Thymus (tissue), 14 donors: ENCODE measurements around the gene LRRC37A2. TPM values are rescaled to one million over a fixed set of nuclear protein-coding genes. Genes with fewer than 3 reads are reported as not detected.
"Not testable (repeated sequence)": the region's sequence is repeated elsewhere in the genome, so short reads cannot be mapped to it uniquely, and the experiment has no call there.

Experiments used
- DNase-seq, 9 donors: peaks; one replicate each; pipeline ENCODE4 v3.0.0-alpha.2; 2013; ENCODE audit warnings: low spot score in 9 of 9, low read depth in 6 of 9, missing footprints in 1 of 9
- H3K27ac ChIP-seq, 2 donors: one replicate each; pipeline ENCODE4 v1.5.1; 2013; ENCODE audit warnings: control low read depth in 1 of 2, low read depth in 1 of 2, low read length in 1 of 2, mild to moderate bottlenecking in 1 of 2, moderate library complexity in 1 of 2
- H3K27me3 ChIP-seq, 2 donors: one replicate each; pipeline ENCODE4 v1.5.1; 2013; ENCODE audit warnings: low read length in 1 of 2; ENCODE audit not compliant: control insufficient read depth in 2 of 2, insufficient read depth in 1 of 2
- H3K36me3 ChIP-seq, 2 donors: one replicate each; pipeline ENCODE4 v1.5.1; 2013; ENCODE audit warnings: low read length in 1 of 2, mild to moderate bottlenecking in 1 of 2, moderate library complexity in 1 of 2; ENCODE audit not compliant: control insufficient read depth in 2 of 2, insufficient read depth in 2 of 2
- H3K4me1 ChIP-seq, 2 donors: one replicate each; pipeline ENCODE4 v1.5.1; 2013; ENCODE audit warnings: low read length in 2 of 2; ENCODE audit not compliant: control insufficient read depth in 2 of 2, insufficient read depth in 2 of 2
- H3K4me3 ChIP-seq, 2 donors: one replicate each; pipeline ENCODE4 v1.5.1; 2013; ENCODE audit warnings: low read length in 2 of 2, control low read depth in 1 of 2, mild to moderate bottlenecking in 1 of 2
- H3K9me3 ChIP-seq, 2 donors: one replicate each; pipeline ENCODE4 v1.5.1; 2013; ENCODE audit warnings: low read length in 1 of 2, mild to moderate bottlenecking in 1 of 2; ENCODE audit not compliant: control insufficient read depth in 2 of 2, insufficient read depth in 1 of 2
- WGBS: extraction: QIAGEN DNeasy Blood & Tissue Kit; methylation state at CpG from one replicate; pipeline ENCODE4 v1.1.7; 2013; 5-methylcytosine and 5-hydroxymethylcytosine counted together
- long read RNA-seq, 10 donors: transcript quantifications; one replicate each; lab custom pipeline, GENCODE V29; 2026
- polyA plus RNA-seq: library from polyadenylated mRNA; stranded (reverse); fragments of 200-250 nt; gene quantifications from one replicate; pipeline ENCODE4 v1.2.3, GENCODE V29; 2013
- total RNA-seq: library from RNA; stranded (reverse); fragments of 120-200 nt; gene quantifications from one replicate; pipeline ENCODE4 v1.2.4, GENCODE V29; 2013
- donor health status: healthy.

The LRRC37A2 gene
- 9.6 TPM for total RNA-seq
- polyA plus RNA-seq, result 6.4 TPM
- long read RNA-seq, donor 1, partial matches to known transcripts, result 0 of 1 reads
- long read RNA-seq, donor 1, other reads (novel, unspliced or antisense), result 0 of 1 reads
- long read RNA-seq, donor 2, result 0 reads
- long read RNA-seq, donor 3, partial matches to known transcripts, result 0 of 3 reads
- long read RNA-seq, donor 3, other reads (novel, unspliced or antisense), result 0 of 3 reads
- long read RNA-seq, donor 4, partial matches to known transcripts, result 20 of 24 reads
- long read RNA-seq, donor 4, other reads (novel, unspliced or antisense), result 0 of 24 reads
- long read RNA-seq, donor 5, full-length matches to known transcripts, result 12 of 61 reads
- long read RNA-seq, donor 5, partial matches to known transcripts, result 49 of 61 reads
- long read RNA-seq, donor 5, other reads (novel, unspliced or antisense), result 0 of 61 reads
- long read RNA-seq, donor 6, partial matches to known transcripts, result 0 of 2 reads
- long read RNA-seq, donor 6, other reads (novel, unspliced or antisense), result 0 of 2 reads
- long read RNA-seq, donor 7, partial matches to known transcripts, result 5 of 6 reads
- long read RNA-seq, donor 7, other reads (novel, unspliced or antisense), result 0 of 6 reads
- long read RNA-seq, donor 8, transcript LRRC37A2-202 (6 exons, 3,082 nt), result major isoform, 5 of 5 reads
- long read RNA-seq, donor 8, partial matches to known transcripts, result 0 of 5 reads
- long read RNA-seq, donor 8, other reads (novel, unspliced or antisense), result 0 of 5 reads
- long read RNA-seq, donor 9, partial matches to known transcripts, result 0 of 2 reads
- long read RNA-seq, donor 9, other reads (novel, unspliced or antisense), result 0 of 2 reads
- long read RNA-seq, donor 10, partial matches to known transcripts, result 0 of 3 reads
- long read RNA-seq, donor 10, other reads (novel, unspliced or antisense), result 0 of 3 reads

DNA sequence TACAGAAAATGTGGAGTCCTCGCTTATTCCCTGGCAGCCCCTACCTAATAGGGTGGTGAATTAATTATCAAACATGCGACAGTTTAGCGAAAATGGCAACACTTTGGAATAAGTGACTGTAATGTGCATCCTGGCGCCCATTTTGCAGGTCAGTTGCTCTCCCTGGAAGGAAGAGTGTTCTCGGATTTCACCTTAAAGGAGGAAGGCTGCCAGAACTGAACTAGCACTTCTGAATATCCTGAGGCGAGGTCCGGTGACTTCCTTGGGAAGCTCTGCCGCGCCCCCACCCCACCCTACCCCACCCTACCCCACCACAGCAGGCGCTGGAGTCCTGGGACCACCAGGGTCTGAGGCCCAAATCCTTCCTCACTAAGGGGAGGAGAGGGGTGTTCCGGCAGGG lies at the start of gene LRRC37A2:
LRRC37A2 (plus strand) TSS at position 301 of the 400 bp plus-strand sequence. CDS start 245 bp downstream, outside the sequence.
- not testable (repeated sequence) for H3K27me3 ChIP-seq, H3K36me3 ChIP-seq, H3K4me1 ChIP-seq, H3K4me3 ChIP-seq, H3K9me3 ChIP-seq, DNase-seq, H3K27ac ChIP-seq
- WGBS, result 97% methylated on average over 3 of the region's 11 CpGs

DNA sequence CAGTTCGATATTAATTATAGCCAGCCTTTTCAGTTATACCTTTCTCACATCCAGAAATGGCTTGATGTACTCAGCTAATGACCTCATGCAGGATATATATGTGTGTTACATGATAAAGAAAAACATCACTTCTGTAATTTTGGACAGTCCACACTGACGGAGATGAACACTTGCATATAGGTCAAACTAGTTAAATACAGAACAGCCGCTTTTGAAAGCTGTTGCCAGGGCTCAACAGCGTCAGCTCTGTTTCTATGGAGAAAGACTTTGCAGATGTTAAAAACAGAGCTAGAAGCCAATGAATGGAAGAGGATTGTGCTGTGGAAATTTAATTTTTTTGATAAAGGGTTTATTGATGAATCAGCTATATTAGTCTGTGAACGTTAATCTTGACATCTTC lies 44.6 kb upstream of the LRRC37A2 start:
- no CpG with 5 or more reads among the region's 5 CpGs for WGBS
- H3K27ac ChIP-seq, H3K36me3 ChIP-seq, H3K4me3 ChIP-seq, DNase-seq, H3K9me3 ChIP-seq, H3K27me3 ChIP-seq, H3K4me1 ChIP-seq: not testable (repeated sequence)

DNA sequence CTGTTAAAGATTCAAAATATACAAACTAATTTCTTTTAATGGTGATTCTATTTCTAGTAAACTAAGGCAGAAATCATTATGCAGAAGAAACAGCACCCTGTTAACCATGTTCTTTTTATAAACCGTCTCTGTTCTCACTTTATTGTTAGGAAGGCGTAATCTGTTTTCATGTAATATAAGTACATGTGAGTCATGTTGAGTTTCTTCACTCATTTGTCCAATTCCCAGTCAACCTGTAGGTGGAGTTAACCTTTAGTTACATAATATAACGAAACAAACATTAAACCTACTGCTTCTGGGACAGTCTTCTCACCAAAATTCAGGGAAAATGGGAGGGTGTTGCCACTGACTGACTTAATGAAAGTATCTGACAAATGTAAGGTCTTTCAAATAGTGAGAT lies 37.8 kb upstream of the LRRC37A2 start:
- not testable (repeated sequence) for DNase-seq, H3K27ac ChIP-seq, H3K27me3 ChIP-seq, H3K4me3 ChIP-seq, H3K36me3 ChIP-seq, H3K4me1 ChIP-seq, H3K9me3 ChIP-seq
- WGBS, result 100% methylated on average over 1 of the region's 3 CpGs

DNA sequence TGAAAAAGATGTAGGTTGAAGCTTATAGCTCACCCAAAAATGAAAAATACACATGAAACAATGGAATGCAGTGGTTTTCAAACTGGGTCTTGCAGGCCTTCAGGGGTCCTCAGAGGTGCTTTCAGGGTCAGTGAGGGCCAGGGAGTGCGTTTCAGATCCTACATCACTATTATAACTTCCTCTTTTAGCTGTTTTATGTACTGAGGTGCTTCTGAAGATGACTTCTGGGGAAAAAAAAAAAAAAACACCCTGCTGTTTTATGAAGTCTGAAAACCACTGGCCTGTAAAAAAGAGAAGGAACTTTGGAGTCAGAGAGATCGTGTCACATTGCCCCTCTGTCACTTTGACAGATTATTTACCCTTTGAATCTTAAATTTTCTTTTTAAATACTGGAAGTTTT lies 36.7 kb upstream of the LRRC37A2 start:
- H3K27ac ChIP-seq, H3K4me1 ChIP-seq, H3K4me3 ChIP-seq, DNase-seq, H3K27me3 ChIP-seq, H3K36me3 ChIP-seq, H3K9me3 ChIP-seq: not testable (repeated sequence)
- WGBS, result 20% methylated on average over 1 of the region's 2 CpGs

DNA sequence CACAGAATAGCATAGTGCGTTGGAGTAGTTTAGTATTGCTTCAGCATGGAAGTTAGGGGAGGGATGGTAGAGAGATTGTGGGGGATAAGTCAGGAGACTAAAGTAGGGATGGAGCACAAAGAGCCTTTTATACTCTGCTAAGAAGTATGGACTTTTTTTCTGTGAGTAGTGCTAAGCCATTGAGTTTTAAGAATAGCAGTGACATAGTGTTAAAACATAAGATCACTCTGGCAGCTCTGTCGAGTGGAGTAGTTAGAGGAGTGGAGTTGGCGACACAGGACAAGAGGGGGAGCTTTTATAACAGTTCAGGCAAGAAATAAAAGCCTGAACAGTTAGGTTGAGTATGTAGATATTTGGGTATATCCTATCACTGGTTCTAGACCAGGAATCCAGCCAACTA lies 33.4 kb upstream of the LRRC37A2 start:
- H3K4me3 ChIP-seq, H3K27ac ChIP-seq, DNase-seq, H3K4me1 ChIP-seq, H3K9me3 ChIP-seq, H3K27me3 ChIP-seq, H3K36me3 ChIP-seq: not testable (repeated sequence)
- WGBS, result no CpG with 5 or more reads among the region's 3 CpGs

DNA sequence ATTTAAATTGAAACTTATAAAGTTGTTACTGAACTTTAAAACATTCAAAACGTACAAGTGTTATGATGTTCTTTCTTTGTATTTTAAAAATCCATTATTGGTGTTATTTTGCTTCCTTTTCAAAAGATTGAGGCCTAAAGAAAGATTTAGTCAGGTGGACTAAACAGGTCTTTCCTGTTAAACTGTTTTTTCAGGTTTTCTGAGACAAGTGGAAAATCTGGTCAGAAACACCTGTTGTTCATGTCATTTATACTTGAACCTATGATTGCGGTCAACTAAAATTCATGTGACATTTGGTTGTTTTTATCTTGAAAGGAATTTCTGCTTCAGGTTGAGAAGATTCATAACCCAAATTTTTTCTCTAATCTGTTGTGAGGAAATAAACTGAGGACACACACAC lies 31.0 kb upstream of the LRRC37A2 start:
- not testable (repeated sequence) for H3K4me3 ChIP-seq, H3K27ac ChIP-seq, H3K9me3 ChIP-seq, H3K36me3 ChIP-seq, H3K4me1 ChIP-seq, H3K27me3 ChIP-seq, DNase-seq
- WGBS, result no CpG with 5 or more reads among the region's 2 CpGs

DNA sequence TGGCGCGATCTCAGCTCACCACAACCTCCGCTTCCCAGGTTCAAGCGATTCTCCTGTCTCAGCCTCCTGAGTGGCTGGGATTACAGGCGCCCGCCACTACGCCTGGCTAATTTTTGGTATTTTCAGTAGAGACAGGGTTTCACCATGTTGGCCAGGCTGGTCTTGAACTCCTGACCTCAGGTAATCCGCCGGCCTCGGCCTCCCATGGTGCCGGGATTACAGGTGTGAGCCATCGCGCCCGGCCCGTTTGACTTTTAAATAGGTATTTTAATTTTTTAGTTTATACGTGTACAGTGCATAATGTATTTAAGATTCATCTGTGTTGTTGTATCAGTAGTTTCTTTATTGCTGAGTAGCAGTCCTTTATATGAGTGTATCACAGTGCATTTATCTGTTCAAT lies 20.2 kb upstream of the LRRC37A2 start:
- H3K4me1 ChIP-seq, H3K27ac ChIP-seq, H3K27me3 ChIP-seq, H3K4me3 ChIP-seq, H3K36me3 ChIP-seq, H3K9me3 ChIP-seq, DNase-seq: not testable (repeated sequence)
- 99% methylated on average over 11 of the region's 16 CpGs for WGBS

DNA sequence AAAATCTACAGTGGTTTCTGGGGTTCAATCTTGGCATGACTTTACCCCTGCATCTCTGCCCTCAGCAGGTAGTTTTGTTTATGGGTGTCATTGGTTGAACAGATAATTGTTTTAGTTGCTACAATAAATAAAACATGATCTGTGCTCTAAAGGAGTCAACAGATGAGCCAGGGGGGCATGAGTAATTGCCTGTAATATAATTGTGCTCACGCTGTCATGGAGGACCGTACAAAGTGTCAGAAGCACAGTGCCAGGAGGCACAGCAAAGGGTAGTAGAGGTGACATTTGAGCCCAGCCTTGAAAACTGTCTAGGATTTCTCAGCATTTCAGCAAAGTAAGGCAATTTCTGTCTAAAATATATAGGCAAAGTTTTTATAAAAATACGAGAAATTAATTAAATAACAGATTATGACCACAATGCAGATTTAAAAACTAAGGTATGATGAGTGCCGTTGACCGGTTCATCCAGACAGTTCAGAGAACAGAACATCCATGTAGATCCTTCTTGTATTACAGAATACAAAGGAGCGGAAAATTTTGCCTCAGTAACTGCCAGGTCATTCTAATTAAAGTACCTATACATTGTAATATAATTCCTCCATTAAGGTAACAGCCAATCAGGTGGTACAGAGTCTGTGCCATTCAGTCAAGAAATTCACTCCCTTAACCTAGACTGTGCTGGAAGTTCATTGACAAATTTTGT lies 12.7 kb upstream of the LRRC37A2 start:
- not testable (repeated sequence) for H3K4me3 ChIP-seq, DNase-seq, H3K4me1 ChIP-seq, H3K36me3 ChIP-seq, H3K27me3 ChIP-seq, H3K27ac ChIP-seq, H3K9me3 ChIP-seq
- WGBS, result no CpG with 5 or more reads among the region's 6 CpGs

DNA sequence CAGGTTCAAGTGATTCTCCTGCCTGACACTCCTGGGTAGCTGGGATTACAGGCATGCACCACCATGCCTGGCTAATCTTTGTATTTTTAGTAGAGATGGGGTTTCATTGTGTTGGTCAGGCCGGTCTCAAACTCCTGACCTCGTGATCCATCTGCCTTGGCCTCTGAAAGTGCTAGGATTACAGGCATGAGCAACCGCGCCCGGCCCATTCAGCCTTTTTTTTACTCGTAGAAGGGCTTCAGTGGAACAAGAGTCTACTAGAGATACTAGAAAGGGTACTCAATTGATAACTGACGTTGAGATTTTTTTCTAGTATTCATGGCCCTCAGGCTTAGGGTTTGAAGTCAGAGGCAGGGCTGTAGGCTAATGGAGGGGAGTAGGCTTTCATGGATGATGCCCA lies 6.4 kb upstream of the LRRC37A2 start:
- H3K9me3 ChIP-seq, H3K36me3 ChIP-seq, H3K4me3 ChIP-seq, DNase-seq, H3K27me3 ChIP-seq, H3K4me1 ChIP-seq, H3K27ac ChIP-seq: not testable (repeated sequence)
- 99% methylated on average over 6 of the region's 7 CpGs for WGBS
